ENCODE results near the gene PCGF6.

Gene PCGF6

GRCh38 chr10:103254538-103255325 lies 96.2 kb downstream of the PCGF6 start:
- no peak for DNase-seq

- no peak for DNase-seq
Observed at GRCh38 chr10:103254113-103254512, 96.8 kb downstream of the PCGF6 start.

Measured in cortex of kidney (tissue), 1 donor.